GM19193 (cell line): Measurements from ENCODE around the gene MFNG.

ENCODE experiments used
- POLR2A ChIP-seq: IDR thresholded peaks from 4 replicates; pipeline ENCODE4 v1.6.1; 2011; ENCODE audit not compliant: insufficient read depth, insufficient read length; ENCODE audit errors: extremely low read depth

MFNG gene

GRCh38 chr22:37502342-37503182, 16.4 kb upstream of the MFNG start:
- TF ChIP-seq POLR2A: no peak

GRCh38 chr22:37501610-37502341, 15.6 kb upstream of the MFNG start:
- no peak for TF ChIP-seq POLR2A

- no peak for TF ChIP-seq POLR2A
These were observed 14.8 kb upstream of the MFNG start for GRCh38 chr22:37500745-37501609.

- no peak for TF ChIP-seq POLR2A
These were observed 13.8 kb upstream of the MFNG start for GRCh38 chr22:37499789-37500540.

GRCh38 chr22:37499027-37499707, 13.0 kb upstream of the MFNG start:
- TF ChIP-seq POLR2A: no peak

GRCh38 chr22:37498289-37498909, 12.2 kb upstream of the MFNG start:
- no peak for TF ChIP-seq POLR2A

GRCh38 chr22:37497062-37497599, 10.9 kb upstream of the MFNG start:
- TF ChIP-seq POLR2A: no peak

GRCh38 chr22:37496651-37497050, 10.5 kb upstream of the MFNG start:
- TF ChIP-seq POLR2A: no peak

GRCh38 chr22:37493979-37494378, 7.8 kb upstream of the MFNG start:
- TF ChIP-seq POLR2A: no peak

GRCh38 chr22:37492428-37493344, 6.5 kb upstream of the MFNG start:
- no peak for TF ChIP-seq POLR2A

GRCh38 chr22:37491559-37492427, 5.6 kb upstream of the MFNG start:
- no peak for TF ChIP-seq POLR2A

GRCh38 chr22:37491106-37491505, 4.9 kb upstream of the MFNG start:
- TF ChIP-seq POLR2A: no peak

- no peak for TF ChIP-seq POLR2A
These were observed 3.8 kb upstream of the MFNG start for GRCh38 chr22:37489983-37490382.
